NCI-H2196 (cell line): Measurements from ENCODE around the gene GNB5.
"Not testable (repeated sequence)": the region's sequence is repeated elsewhere in the genome, so short reads cannot be mapped to it uniquely, and the experiment has no call there.

Experiments
- DNase-seq: peaks from one replicate; lab custom pipeline; 2025; ENCODE audit not compliant: unreplicated experiment; lab: John Stamatoyannopoulos, UW

The GNB5 gene

GRCh38 chr15:52097180-52097579 is 94.0 kb downstream of the GNB5 start:
- no peak for DNase-seq

GRCh38 chr15:52096536-52096935 is 94.7 kb downstream of the GNB5 start:
- not testable (repeated sequence) for DNase-seq

GRCh38 chr15:52095597-52096262 is 95.5 kb downstream of the GNB5 start:
- no peak for DNase-seq

- DNase-seq: no peak
These were observed 96.2 kb downstream of the GNB5 start for GRCh38 chr15:52094811-52095584.

GRCh38 chr15:52093539-52094510 is 97.4 kb downstream of the GNB5 start:
- DNase-seq: no peak

GRCh38 chr15:52093167-52093538 is 98.0 kb downstream of the GNB5 start:
- no peak for DNase-seq

- DNase-seq: no peak
These were observed 101.0 kb downstream of the GNB5 start for GRCh38 chr15:52090193-52090592.

GRCh38 chr15:52086011-52086786 is 105.0 kb downstream of the GNB5 start:
- no peak for DNase-seq

GRCh38 chr15:52085299-52085698 is 105.9 kb downstream of the GNB5 start:
- DNase-seq: no peak

- no peak for DNase-seq
These were observed 107.6 kb downstream of the GNB5 start for GRCh38 chr15:52083603-52084002.

- not testable (repeated sequence) for DNase-seq
These were observed 108.2 kb downstream of the GNB5 start for GRCh38 chr15:52083037-52083359.

- no peak for DNase-seq
These were observed 108.8 kb downstream of the GNB5 start for GRCh38 chr15:52082197-52083036.

- no peak for DNase-seq
These were observed 110.3 kb downstream of the GNB5 start for GRCh38 chr15:52080706-52081392.

- DNase-seq: peak; percentile 20
These were observed 111.2 kb downstream of the GNB5 start for GRCh38 chr15:52080031-52080430.

GRCh38 chr15:52078876-52079700 is 112.1 kb downstream of the GNB5 start:
- DNase-seq: peak; percentile 64

- DNase-seq: no peak
These were observed 112.9 kb downstream of the GNB5 start for GRCh38 chr15:52078197-52078875.

GRCh38 chr15:52076889-52077781 is 114.1 kb downstream of the GNB5 start:
- DNase-seq: no peak
